NCI-H524 (cell line): ENCODE results near the gene SLC28A1.

Source experiments
- DNase-seq, 2 experiments: peaks; one replicate each; lab custom pipeline; 2025; lab: John Stamatoyannopoulos, UW

Gene SLC28A1

DNA sequence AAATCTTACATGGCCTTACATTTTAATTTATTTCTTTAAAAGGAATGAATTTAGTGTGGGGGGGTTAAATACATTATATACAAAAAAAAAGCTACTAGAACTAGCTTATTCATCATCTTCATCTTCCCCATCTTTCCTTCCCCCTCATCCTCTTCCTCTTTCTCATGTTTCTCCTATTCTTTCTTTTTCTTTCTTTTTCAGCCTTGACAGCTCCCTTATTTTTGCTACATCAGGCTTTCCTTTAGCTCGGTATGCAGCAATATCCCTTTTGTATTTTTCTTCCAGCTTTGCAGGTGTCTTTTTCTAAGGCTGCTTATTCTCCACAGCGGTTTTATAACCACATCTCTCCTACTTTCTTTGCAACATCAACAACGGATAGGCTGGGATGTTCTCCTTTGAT is 55.9 kb downstream of the SLC28A1 start:
- DNase-seq, result no peak

DNA sequence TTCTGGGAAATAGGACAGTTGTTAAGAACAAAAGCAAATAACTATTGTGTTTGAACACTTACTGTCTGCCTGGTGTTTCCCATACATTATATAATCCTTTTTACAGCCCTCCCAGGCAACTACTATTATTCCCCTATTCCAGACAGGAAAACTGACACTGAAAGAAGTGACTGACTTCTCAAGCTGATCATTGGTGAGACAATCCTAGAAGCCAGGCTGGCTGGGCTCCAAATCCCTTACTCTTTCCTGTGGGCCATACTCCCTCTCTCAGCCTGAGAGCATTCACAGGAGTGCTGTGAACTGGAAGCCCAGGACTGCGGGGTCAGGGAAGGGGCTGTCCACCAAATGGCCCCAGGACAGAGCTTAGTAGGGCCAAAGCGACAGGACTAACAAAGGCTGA is 58.0 kb downstream of the SLC28A1 start:
- no peak for DNase-seq

DNA sequence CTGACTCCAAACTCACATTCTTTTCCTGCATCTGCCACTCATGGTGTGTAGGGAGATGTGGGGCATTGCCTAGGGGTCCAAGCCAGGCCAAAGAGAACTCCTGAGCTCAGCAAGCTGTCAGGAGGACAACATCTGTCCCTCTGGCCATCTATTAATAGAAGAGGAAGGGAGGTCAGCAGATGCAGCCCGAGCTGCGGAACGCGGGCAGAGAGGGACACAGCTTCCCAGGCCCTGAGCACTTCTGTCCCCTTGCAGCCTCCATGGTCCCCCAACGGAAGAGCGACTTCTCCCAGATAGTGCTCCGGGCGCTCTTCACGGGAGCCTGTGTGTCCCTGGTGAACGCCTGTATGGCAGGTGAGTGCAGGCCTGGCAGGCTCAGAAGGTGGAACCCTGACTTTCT is 59.8 kb downstream of the SLC28A1 start:
- DNase-seq, result no peak

DNA sequence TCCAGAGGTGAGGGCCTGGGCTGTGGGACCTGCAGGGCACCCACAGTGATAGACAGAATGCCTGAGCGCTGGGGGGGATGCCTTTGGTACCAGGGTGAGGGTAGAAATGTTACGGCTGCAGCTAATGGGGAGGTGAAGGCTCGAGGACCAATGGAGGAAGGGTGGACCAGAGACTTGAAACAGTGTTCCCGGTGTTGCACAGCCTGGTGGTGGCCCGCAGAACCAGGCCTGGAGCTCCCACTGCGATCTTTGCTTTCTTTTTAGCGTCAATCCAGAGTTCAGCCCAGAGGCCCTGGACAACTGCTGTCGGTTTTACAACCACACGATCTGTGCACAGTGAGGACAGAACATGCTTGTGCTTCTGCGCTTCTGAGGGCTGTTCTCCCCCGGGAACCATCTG is 60.4 kb downstream of the SLC28A1 start:
- peak; percentile 25 to 70 for DNase-seq

DNA sequence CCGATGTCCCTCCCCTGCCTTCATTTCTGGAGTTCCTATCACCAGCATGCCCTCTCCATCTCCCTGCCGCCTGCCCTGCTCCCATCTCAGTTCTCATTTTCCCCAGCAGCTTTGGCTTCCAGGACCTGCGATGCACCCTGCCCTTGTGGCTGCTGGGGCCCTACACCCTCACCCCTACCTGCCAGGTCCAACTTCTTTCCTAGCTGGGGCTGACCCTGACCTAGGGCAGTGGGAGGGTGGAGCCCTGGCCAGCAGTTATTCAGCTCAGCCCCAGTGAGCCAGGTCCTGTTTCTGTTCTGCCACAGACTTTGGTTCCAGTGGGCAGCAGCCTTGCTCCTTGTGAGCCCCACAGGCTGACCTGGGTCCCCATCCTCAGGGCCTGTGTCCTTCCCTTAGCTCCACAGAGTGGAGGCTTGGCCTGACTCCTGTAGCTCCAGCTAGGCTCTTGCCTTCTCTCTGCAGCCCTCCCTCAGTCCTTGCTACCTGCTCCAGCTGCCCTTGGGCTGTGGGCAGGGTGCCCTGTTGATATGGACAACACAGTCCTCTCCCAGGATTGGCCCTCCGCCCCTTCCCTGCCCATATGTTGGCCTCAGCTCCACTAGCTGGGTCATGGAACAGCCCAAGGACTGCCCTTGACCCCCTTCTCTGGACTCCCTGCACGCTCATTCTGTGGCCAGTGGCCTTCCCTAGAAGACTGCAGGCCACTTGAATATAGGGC is 62.5 kb downstream of the SLC28A1 start:
- DNase-seq, result no peak

DNA sequence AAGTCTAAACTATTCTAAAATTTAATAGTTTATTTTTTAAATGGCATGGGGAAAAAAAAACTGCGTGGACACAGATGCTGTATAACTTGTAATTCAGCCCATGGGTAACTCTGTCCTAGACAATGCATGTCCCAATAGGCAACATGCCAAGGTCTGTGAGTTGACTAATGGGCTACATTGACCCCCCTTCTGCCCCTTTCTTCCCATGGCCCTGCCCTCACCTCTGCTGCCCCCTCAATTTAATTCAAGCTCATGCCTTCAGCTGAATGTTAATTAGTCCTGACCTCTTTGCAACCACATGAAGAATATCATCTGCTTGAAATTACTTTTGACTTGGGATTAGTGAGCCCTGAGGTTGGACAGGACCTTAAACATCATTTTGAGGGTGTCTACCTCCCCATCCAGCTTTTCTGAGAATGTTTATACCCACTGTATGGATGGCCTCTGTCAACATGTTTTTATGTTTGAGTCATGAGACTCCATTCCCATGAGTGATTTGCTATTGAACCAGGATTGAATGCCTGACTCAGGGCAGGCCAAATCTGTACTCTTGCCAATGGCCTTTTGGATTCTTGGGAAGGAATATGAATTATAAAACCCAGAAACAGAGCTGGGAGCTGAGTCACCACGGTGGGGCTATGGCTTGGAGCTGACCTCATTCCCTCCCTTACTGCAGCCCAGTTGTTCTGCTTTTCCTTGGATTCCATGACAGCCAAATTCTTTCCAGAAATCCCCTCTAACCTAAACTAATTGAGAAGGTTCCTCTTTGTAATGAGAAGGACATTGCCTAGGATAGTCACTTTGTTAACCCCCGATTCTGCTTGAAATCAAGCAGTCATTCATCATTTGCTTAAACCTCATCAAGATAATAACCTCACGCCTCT is 63.7 kb downstream of the SLC28A1 start:
- no peak for DNase-seq

DNA sequence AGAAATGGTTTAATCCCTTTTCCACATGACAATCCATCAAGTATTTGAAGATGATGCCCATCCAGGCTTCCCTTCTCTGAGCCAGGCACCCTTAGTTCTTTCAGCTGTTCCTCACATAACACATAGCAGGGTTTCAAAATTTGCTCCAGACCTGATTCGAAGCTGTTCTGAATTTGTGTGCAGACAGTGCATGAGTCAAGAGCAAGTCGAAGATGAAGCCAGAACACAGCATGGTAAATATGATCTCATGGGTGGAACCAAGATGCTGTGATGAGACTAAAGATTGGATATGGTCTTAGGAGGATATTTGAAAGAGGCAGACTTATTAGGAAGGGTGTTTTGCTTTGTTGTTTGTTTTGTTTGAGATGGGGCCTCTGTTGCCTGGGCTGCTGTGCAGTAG is 64.6 kb downstream of the SLC28A1 start:
- no peak for DNase-seq

DNA sequence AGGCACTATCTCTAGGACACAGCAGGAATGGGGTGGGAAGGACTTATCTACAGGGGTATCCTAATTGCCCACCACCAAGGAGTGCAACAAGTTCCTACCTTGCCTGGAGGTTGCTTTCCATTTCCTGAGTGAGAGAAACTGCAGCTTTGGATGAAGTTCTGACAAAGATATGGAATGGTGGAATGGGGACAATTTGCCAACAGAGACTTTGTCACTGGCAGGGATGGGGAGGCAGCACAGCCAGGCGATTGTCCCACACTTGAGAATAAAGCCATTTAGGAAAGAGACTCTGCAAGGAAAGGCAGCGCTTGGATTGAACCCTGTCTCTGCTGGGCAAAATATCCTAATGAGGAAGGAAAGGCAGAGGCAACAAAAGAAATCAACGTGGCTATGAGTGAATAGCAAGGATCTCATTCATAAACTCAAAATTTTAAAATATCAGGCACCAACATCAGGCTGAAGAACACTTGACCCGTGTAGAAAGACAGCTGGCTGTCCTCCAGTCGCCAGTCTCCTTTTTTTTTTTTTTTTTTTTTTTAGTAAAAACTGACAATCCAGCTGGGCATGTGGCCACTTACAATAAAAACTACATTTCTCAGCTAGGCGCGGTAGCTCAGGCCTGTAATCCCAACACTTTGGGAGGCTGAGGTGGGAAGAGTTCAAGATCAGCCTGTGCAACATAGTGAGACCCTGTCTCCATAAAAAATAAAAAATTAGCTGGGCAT is 65.5 kb downstream of the SLC28A1 start:
- no peak for DNase-seq

DNA sequence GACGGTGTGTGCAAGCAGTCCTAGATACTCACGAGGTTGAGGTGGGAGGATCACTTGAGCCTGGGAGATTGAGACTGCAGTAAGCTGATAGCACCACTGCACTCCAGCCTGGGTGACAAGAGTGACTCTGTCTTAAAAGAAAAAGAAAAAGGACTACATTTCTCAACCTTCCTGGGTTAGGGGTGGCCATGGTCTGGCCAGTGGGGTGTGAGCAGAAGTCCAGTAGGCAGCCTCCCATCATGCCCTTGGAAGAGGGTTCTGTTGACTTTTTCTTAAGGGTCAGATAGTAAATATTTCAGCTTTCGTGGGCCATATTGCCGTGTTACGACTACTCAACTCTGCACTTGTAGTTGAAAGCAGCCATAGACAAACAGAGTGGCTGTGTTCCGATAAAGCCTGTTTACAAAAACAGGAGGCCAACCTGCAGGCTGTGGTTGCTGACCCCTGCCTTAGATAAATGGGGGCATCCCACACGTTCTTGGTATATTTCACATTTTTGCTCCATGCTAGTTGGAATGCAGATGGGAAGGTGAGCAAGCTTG is 66.2 kb downstream of the SLC28A1 start:
- DNase-seq, result no peak

DNA sequence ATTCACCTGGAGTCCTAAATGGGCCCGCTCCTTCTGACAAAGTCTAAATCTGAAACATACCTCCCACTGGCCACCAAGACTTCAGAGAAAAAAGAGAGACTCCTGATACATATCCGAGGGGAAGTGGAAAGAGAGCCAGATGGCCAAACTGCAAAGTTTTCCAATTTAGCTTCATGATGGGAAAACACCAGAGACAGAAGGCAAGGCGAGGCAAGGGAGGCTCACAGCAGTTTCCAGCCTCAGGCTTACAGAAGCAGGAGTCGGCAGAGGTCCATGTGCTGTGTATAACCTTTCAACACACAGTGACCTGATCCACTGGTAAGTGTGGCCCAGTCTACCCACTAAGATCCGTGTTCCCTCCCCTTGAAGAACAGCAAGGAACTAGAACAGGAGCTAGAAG is 67.3 kb downstream of the SLC28A1 start:
- no peak for DNase-seq

DNA sequence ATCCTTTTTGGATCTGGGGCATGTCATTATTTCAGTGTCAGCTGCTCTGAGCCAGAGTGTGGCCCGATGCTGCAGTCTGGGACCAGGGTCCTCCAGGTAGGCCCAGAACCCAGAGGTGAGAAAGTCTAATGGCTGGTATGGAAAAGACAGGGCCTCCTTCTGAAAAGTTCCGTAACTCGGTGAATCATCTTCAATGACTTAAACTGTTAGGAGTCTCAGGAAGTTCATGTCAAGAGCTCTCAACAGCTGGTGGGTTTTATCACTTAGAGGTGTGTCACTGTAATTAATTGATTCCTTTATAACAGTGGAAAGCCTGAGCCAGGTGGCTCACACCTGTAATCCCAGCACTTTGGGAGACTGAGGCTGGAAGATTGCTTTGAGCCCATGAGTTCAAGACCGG is 68.7 kb downstream of the SLC28A1 start:
- DNase-seq, result peak in 1 of 2 experiments; percentile 26

DNA sequence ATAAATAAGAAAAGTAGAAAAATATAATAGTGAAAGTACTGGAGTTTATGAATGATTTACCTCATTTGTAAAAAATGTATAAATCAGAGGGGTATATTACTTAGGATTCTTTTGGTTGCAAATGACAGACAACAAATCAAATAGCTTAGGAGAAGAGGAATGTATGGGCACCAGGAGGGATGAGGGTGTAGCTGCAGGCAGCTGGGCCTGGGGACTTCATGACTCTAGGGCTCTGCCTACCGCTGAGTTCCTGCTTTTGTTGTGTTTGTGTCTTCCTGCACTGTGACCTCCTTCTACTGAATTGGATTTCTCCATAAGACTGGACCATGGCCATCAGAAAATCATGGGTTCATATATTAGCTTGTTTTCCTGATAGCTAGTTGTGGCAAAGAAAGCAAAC is 69.3 kb downstream of the SLC28A1 start:
- DNase-seq, result no peak

DNA sequence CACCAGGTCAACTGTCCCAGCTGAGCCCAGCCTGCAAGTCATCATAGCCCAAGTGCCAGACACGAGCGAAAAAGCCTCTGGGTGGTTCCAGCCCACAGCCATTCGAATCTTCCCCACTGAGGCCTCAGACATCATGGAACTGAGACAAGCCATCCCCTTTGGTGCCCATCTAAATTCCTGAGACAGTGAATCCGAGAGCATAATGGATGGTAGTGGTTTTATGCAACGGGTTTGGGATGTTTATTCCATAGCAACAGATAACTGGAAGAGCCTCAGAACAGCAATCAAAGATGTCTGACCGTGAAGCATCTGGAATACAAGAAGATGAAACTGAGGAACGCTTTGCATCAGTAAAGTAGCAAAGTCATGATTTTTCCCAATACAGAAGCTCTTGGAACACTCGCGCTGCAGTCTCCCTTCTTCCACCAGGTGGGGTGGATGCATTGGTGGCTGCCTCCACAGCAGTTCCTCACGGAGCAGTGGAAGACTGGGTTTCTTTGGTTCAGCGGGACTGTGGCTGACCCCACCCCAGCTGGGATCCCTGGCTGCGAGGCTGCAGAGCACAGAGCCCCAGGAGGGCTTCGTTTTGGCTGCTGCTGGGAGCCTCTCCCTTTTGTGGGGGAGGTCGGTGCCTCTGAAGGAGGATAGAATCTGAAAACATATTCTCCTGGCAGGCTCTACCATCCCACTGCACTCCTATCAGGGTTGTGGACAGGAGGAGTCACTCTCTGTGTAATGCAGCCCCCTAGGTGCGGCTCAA is 70.8 kb downstream of the SLC28A1 start:
- DNase-seq, result peak; percentile 55 to 78

DNA sequence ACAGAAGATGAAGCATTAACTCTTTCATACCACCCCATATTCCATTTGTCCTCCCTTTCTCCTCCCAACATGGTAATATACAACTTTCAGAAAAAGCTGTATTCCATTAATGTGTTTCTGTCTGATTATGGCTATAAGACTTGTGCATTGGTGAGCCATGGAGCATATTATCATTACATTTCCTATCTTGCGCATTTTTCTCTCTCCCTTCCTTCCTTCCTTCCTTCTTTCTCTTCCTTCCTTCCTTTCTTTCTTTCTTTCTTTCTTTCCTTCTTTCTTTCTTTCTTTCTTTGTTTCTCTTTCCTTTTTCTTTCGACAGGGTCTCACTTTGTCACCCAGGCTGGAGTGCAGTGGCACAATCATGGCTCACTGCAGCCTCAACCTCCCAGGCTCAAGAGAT is 71.7 kb downstream of the SLC28A1 start:
- no peak for DNase-seq

DNA sequence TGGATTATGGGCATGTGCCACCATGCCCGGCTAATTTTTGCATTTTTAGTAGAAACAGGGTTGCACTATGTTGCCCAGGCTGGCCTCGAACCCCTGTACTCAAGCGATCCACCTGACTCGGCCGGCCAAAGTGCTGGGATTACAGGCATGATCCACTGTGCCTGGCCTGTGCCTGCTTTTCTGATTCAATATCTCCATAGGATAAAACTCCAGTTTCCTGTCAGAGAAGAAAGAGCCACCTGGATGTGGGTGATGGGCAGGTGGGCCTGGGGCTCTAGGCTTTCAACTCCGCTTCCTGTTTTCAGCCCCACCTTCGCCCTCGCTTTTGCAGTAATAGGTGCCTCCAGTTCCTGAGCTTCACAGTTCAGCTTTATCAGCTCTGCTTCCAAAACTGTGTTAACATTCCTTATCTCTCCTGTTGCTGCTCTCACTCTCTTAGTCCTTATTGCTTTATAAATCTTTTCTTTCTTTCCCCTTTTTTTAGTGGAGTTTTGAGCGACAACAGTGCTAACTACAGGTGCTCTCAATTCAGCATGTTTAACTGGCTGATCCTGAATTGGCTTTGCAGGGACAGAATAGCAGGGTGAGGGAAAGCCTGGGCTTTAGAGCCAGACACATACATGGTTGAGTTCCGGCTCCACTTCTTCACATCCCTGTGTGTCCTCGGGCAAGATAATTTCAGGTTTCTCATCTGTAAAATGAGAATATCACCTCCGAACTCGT is 76.1 kb downstream of the SLC28A1 start:
- DNase-seq, result no peak

DNA sequence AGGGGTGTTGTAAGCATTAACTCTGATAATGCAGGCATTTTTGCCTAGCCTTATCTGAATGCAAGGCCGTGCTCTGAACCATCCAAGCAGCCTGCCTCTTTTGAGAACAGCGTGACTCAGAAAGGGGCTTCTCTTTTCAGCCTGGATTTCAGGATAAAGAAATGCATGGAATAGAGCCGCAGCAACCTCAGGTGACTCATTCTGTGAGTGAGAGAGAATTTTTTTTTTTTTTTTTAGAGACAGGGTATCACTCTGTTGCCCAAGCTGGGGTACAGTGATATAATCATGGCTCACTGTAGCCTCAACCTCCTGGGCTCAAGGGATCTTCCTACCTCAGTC is 76.6 kb downstream of the SLC28A1 start:
- DNase-seq, result no peak

DNA sequence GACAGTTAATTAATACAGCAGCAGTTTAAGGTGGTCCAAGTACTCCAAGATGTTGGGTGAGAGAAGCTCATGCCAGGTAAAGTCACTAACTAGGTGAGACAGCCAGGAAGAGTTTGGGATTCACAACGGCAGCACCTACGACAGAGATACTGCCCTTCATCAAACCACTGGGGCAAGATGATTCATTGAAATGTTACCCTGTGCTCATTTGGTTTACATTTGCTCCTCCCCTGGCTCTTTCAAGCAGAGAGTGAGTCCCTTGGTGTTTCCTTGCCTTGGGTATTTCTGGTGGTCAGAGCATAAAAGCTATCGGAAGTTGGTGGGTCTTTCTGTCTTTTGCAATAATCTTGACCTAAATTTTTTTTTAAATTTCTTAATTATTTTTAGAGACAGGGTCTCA is 77.2 kb downstream of the SLC28A1 start:
- no peak for DNase-seq

DNA sequence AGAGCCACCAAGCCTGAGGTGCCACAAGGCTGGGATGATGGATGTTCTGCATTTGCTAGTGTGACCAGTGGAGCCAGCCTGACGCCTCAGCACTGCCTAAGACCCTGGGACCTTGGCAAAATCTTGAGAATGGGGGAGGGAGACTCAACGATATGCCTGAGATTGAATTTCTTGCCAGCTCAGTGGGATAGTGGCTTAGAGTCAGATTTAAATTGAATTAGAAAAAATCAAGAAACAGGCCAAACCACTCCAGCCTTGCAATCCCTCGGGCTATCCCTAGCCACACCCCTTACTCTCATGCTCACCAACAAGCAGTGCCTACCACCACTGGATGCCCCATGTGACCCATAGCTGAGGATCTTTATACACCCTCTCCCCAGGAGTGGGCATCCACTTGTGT is 78.5 kb downstream of the SLC28A1 start:
- DNase-seq, result no peak

DNA sequence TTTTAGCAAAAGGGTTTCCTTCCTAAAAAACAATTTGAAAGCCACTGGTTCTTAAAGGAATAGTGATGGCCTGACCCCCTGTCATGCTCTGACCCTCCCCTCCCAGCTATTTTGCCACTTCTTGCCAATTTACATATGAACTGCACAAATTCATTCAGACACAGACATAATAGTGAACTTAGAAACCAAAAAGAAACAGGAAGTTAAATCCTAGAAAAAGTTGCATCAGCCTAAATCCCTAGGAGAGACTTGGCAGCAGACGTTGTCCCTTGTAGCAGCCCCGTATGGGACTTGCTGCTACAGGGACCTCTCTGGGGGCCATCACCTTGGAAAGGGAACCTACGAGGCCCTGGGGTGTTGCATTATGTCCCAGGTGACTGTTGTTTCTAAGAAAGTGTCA is 82.9 kb downstream of the SLC28A1 start:
- no peak for DNase-seq

DNA sequence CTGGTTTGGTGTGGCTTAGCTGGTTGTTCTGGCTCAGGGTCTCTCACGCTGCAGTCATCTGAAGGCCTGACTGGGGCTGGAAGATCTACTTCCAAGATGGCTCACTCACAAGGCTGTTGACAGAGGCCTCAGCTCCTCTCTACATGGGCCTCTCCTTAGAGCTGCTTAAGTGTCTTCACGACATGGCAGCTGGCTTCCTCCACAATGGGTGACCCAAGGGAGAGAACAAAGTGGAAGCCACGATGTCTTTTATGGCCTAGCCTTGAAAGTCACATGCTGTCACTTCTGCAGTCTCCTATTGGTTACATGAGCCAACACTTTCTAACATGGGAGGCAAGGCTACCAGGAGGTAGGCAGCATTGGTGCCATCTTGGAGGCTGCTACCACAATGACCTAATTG is 83.8 kb downstream of the SLC28A1 start:
- DNase-seq, result no peak

DNA sequence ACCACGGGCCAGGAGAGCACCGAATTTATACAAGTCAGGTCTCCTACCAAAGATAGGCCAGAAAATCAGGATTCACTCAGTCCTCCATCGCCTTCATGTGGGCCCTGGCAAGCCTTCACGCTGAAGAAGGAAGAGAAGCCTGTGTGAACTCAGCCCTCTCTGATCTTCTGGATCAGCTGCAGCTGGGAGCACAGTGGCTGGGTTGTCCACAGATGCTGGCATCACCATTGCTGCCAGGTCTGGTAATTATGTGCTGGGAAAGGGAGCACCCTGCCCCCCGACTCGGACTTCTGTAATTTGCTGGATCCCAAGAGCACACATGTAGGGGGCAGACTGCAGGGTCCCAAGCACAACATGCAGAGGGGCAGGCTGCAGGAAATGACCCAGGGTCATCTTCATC is 84.8 kb downstream of the SLC28A1 start:
- DNase-seq, result no peak
